COLO668 (cell line): ENCODE data around the gene LRRC1.

Source experiments
- DNase-seq: peaks from one replicate; lab custom pipeline; 2025; ENCODE audit not compliant: unreplicated experiment; lab: John Stamatoyannopoulos, UW

LRRC1 gene

DNA sequence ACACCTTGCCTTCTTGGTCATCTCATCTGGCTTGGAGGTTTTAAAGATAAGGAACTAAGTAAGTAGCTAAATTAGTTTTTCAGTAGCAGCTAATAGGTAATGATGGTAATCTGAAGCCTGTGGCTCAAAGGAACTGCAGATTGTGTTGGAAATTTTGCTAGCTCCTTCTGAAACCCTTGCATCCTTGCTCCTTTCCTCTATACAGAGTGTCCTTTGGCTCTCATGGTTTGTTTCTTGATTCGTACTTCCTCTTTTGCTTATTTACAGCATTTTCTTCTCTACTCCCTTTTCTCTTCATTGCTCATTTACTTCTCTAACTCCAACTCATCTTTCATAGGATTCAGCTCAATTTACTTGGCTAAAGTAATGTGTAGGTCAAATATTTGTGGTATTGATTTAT lies 19.0 kb downstream of the LRRC1 start:
- DNase-seq: no peak

DNA sequence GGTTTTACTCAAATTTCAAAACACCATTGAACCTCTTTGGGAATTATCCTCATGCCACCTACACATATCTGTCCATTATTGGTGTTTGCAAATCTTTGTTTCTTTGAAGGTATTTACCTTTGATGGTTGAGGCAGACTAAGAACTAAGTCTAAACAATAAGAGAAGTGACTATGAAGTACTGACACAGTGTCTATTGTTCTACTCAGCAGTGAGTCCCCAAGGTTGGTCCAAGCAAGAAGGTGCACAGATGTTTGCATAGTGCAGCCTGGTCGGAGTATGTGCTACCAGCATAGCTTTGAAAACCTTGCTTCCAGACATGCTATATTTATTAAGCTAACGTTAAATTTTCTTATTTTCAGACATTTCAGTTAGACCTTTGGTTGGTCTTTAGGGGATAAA lies 19.5 kb downstream of the LRRC1 start:
- no peak for DNase-seq

DNA sequence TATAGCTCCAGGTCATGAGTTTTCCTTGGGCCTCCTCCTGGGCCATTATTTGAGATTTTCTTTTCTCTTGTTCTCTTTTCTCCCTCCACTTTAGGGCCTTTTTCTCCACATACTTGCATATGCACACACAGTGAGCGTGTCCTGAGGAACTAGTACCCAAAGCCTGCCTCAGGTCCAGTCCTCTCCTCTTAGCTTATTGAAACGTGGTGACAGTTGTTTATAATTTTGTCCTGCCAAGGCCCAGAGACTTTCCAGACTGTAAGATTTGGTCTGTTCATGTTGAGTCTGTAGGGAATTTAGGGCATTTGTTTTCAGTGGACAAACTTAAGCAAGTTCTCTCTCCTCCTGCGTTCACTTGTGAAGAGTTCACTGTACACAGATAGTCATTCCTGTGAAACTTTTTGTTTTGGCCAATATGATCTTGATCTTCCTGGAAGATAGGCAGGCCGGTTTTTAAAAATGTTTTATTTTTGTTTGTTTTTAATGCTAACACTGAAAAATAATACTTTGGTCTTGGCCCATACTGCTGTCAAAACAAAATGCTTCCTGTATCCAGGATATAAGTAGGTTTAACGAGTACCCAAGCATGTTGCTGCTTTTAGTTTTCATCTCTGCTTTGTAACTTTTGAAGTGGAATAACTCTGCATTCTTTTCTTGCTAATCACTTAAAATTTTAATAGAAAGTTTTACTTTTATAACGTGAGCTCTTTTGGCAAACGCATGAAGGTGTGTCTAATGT lies 20.7 kb downstream of the LRRC1 start:
- DNase-seq: no peak

DNA sequence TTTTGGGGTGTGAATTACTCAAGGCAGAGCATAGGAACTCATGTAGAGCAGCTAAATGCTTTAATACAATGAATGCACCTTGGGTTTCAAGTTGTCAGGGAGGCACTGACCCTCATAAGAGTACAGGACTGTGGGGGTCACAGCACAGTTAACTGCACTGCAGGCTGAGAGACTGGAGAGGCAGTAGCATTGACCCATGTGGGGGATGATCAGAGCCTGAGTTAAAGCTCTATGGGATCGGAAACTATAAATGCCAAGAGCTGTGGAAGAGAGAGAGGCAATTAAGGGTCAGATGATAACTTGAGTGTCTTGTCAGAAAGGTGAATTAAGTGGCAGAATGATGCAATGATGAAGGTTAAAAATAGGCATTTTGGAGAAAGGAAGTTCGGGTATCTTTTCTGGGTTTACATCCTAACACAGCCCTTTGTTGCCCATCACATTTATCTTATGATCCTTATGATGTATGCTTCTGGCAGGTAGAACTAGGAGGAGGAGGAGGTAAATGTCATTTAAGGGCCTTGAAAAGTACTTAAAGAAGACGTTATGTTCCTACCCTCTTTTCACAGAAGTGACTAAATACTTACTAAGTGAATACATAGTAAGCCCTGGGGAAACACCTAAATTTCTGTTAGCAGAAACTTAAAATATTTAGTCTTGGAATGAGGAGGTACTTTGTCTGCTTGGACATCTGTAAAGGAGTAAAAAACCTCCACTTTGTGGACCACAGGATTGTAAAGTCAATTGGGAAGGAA lies 24.2 kb downstream of the LRRC1 start:
- DNase-seq: no peak

DNA sequence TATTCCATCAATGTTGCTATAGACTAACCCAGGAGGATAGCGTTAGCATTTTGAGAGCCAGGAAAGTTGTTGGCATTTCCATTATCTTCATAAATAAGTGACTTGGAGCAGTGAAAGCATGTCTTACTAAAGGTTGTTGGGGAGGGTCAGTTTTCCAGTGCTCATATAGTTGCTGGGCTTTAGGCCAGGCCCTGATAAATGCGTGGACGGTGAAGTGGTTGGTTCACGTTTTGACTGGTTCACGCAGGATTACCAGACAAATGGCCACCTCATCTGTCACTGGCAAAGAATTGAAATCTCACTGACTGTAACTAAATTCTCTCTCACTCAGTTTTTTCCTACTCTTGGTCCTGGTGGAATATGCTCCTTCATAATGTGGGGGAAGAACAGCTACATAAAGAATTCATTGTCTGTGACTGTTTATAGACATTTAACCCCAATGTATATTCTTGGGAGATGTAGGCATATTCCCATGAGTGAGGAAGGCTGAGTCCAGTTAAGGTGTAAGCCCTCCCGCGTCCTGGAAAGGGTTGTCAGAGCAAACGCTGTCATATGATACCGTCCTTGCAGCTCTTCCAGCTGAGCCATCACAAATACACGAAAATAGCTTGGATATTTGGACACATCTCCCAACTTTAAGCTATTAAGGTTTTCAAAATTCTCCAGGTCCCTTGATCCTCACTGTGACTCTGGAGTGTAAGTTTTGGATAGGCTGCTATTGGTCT lies 27.8 kb downstream of the LRRC1 start:
- DNase-seq: no peak

DNA sequence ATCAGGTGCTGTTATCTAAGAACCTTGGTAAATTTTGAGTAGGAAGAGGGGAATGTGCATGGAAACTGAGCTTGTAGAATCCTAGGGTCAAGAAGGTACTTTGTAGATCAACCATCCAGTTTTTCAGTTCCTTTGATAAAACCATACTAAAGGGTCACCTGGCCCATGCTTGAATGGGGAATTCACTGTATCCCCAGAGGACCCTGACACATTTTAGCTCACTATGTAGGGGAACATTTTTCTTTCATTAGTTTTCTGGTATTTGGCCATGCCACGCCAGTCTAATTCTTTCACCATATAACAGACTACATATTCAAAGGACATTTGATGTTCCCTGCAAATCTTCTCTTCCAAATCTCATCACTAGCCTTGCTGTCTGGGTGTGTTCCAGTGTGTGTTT lies 29.9 kb downstream of the LRRC1 start:
- DNase-seq: no peak

DNA sequence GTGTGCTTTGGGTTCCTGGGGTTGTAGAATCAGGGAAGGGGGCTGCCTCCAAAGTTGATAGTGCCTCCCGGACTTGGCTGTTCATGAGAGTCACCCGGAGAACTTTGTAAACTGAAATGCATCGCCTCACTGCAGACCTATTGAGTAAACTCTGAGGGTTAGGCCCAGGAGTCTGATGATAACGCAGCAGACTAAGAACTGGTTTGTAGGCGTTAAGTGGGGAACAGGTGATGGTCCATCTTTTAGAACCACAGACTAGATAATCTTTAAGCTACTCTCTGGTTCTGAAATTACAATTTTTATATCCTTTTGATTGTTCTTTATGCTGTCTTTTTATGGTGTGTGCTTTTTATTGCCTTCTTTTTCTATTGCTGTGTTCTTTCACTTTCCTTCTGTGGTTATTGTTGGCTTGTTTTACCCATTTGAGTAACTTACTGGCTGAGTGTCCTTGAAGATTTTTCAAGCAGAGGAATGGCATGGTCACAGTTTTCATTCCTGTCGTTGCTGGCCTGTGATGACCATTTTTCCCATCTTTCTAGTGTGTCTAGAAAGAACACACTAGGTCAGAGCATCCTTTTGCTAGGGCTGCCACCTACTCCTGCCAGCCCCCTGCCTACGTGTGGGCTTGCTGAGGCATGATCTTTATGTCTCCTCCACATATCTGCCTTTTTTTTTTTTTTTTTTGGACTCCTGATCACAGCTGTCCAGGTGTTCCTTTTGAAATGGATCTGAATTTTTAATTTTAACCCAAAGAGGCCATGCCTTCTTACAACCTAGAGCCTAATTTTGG lies 30.9 kb downstream of the LRRC1 start:
- DNase-seq: no peak

DNA sequence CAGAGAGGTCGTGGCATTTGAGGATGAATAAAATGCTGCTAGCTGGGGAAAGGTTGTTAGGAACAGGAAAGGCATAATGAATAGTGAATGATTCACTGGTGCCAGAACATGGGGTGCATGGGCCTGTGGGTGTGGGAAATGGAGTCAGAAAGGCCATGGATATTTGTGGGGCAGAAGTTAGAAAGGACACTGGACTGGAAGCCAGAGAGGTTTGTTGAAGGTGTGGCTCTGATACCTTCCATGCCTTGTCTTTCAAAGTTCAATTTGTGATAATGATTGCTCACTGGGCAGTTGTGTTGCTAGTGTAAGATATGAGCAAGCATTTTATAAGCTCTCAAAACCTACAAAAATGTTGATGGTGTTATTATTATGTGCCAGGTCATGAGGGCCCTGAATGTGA lies 32.7 kb downstream of the LRRC1 start:
- DNase-seq: no peak

DNA sequence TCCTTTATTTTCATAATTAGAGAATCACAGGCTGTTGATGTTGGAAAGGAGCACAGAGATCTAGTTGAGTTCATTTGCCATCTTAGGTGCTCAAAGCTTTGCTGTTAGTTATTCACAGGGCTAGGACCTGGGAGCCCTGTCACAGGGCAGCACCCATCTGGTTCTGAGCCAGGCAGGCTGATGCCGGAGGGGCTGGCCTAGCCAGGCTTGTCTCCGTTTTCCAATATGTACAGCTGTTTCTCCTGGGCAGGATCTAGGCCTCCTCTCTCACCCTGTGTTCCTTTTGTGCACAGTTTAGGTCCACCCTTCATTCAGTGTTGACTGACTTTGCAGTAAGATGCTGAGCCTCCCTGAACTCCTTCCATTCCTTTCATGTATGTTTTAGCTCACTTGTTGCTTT lies 33.4 kb downstream of the LRRC1 start:
- no peak for DNase-seq

DNA sequence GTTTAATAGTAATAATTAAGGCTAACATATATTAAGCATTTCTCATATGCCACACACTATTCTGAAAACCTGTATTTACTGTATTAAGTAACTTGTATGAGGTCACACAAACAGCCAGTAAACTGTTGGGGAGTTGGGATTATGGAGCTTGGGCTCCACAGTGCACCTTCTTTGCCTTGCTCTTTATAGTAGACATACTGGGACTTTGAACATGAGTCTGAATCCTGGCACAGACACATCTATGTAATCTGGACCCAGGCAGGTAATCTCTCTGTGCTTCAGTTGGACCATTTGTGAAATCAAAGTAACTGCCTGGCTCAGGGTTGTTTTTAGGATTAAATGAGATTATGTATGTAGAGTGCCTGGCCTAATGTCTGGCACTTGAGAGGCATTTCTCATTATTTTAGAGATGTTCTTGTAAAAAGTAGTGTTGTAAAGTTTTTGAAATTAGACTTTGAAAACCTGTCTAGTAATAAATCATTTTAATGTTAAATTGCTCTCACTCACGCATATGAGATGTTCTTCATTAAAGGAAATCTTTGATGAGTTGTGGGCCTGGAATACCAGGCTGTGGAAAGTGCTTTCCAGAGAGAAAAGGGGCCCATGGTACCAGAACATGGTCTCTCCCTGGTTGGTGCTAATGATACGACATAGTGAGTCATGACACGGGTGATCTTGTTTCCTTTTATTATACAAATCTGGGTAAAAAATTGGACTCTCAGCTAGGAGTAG lies 34.3 kb downstream of the LRRC1 start:
- no peak for DNase-seq

DNA sequence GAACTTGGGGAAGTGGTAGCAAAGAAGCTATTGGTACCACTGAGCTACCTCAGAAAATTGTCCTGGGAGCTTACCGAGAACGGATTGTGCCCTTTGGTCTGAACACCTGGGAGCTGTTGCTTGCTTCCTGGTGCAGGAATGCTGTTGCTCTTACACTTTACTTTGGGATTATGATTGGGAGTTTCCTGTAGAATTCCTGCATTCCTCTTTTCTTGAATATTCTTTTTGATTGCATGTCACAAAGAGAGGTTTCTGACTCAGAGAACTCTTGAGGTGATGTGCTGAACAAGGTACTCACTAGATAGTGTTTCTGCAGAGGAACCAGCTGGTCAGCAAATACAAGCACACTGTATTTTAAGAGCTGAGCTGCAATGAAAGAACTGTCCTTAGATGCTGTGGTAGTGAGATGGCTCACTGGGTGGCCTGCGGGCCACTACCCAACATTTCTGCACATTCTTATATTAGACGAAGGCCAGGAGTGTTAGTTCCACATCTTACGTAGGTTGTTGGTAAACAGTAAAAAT lies 35.0 kb downstream of the LRRC1 start:
- DNase-seq: no peak

DNA sequence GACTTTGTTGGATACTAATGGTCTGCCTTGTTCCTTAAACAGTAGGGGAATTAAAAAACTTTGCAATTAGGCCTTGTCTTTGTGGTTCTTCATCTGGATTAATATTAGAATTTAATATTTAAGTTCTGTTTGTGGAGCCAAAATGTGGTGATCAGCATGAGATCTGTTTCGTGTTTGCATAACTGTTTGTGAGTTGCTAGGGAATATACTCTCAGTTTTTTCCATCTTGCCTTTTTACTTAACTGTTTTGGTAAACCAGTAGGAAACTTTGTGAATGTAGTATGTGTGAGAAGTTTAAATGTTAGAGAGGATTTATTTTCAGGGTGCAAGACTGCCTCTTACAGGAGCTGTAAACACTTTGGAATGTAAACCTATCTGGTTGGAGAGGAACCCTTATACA lies 35.6 kb downstream of the LRRC1 start:
- no peak for DNase-seq

DNA sequence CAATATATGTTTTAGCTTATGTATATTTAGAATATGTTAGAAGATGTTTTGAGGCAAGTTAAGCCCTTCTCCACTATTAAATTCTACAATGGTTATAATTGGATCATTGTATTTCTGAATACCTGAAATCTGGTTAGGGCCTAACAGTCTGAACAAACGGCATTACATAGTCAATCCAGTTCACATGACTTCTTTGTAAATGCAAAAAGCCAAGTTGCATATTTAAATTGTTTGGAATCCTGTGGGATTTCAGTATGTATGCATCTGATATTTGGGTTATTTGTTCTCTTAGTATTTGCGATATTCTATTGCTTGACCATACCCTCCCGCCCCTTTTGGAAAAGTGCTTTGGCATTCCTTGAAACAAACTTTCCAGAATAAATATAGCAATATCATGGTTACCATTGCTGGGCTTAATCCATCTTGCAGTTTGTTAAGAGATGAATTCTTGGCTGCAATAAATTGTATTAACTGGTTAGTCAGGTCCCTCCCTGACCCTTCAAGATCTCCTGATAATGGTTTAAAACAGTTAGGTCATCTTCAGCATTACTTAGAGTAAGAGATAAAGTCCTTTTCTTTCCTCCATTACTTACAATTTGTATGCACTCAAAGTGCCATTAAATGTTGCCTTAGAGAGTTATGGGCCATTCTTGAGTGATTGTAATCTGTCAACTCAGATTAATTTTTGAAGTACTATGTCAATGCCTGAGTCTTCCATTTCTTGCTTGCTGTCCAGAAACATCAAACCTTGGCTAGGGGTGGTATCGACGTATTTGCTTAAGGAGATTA lies 36.5 kb downstream of the LRRC1 start:
- no peak for DNase-seq

DNA sequence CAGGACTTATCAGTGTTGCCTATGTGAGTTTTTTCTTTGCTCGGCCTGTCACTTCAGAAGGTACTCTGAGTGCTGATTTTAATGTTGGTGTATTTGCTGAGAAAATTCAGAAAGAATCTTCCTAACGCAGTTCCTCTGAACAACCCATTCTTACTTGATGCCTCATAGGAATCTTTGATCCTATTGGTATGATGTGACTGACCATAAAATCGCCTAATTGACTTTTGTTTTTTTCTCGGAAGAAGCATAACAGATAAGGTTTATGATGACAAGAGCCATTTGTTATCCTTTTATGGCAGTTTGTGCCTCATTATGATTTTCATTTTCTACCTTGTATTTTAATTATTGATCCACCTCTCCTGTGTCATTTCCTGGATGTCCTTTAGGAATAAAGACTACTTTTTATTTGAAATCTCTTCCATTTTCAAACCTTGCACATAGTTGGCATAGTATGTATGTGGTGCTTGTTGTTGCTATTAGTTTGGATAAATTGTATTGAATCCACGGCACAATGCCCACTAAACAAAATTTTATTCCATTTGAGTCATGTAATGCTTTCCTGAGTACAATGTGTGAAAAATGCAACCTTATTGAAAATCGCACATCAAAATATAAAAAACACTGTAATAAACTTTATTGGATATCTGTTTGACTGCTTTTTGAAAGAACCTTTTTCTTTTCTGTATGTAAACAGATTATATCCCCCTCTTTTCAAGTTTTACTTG lies 37.3 kb downstream of the LRRC1 start:
- DNase-seq: no peak

DNA sequence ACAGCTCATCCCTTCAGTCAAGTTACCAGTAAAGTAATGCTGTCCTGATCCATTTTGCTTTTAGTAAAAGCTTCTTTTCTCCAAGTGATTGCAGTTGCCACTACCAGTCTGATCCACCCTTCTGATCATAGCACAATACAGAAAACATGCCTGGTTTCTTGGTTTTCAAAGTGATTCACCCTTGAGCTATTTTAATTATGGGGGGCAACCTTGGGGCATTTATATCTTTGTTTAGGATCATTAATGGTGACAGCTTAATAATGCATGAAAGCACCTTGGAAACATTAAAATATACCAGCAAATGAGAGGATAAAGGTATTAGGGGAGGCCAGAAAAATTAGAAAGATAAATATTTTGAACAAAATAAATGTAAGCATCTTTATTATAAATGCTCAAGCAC lies 38.4 kb downstream of the LRRC1 start:
- DNase-seq: no peak

DNA sequence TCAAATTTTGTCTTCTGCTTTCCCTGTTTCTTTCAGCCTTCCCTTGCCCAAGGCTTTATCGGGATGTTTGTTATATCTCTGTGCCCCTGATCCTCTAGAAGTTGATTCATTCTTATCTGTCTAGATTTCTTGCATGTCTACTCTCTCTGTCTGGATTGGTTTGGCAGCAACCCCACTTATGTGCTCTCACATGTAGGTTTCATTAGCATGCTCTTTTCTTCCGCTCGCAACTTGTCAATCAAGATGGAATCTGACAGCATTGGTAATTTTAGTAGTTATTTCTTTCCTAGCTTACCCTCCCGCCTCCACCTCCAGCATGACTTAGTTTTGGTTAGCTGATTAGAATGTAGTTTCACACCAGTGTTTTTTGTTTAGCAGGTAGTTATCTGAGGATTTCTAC lies 39.3 kb downstream of the LRRC1 start:
- DNase-seq: no peak

DNA sequence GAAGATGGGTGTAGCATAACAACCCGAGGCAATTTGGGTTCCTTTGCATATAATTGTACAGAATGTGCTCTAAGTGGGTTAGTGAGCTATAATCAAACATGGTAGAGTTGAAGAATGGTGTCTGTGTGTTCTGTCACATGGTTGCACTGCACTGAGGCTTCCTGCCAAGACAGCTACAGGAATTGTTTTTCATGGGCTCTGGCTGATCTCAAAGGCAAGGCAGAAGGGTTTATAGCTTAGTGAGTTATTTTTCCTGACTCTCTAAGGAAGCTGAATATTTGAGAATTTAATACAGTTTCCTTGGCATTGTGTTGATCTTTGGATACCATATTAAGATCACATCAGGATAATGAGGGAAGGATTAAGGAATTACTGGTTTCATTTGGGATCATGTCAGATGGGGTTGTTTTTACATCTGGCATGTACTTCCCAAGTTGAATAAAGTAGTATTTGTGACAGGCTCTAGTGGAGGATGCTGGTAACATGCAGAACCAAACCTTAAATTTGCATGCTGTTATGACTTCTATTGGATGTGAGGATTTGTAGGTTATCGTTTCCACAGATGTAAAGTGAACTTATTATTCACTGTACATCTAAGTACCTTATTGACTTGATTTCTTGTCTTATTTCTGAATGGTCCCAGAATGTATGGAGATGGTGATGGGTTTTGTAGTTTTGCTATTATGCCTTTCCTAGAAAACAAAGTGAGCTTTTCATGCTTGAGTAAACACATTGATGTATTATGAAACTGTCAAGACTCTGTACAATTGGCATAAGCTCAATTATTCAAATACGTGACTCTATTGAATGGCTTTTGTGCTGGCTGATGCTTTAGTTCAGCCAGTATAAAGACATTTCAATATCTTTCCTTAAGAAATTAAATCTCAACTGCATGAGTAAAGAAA lies 43.3 kb downstream of the LRRC1 start:
- DNase-seq: no peak

DNA sequence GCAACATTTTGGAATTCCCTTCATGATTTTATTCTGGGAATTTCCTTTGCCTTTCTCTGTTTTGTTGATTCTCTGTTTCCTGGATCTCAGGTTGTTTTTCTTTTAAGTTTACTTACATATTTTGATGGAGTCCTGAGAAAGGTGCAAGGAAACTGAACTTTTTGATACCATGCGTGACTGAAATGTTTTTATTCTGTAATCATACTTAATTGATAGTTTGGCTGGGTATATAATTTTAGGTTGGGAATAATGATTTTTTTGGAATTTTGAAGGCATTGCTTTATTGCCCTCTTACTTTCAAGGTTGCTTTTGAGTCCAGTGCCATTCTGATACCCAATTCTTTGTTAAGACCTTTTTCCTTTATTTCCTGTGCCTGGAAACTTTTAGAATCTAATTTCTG lies 45.2 kb downstream of the LRRC1 start:
- no peak for DNase-seq
